B cell (primary cell): ENCODE results near the gene USP37. TPM values are rescaled to one million over a fixed set of nuclear protein-coding genes. Genes with fewer than 3 reads are reported as not detected.
"Not testable (repeated sequence)": the region's sequence is repeated elsewhere in the genome, so short reads cannot be mapped to it uniquely, and the experiment has no call there.

Source experiments
- ATAC-seq: fragments of 200-7000 bp; cut with Tn5 transposase; one replicate; pipeline ENCODE4 v1.10.0; 2021; ENCODE audit warnings: low read depth, mild to moderate bottlenecking, moderate number of reproducible peaks, moderate library complexity
- CTCF ChIA-PET: fragments of 350-600 bp; sonication (Branson Sonifier 250); formaldehyde crosslinking; loops from one replicate; lab custom pipeline; 2021; ENCODE audit warnings: antibody characterized with exemption, inconsistent platforms; lab: Charles Lee
- POLR2A ChIA-PET: fragments of 350-600 bp; sonication (Branson Sonifier 250); formaldehyde crosslinking; loops from one replicate; lab custom pipeline; 2021; ENCODE audit warnings: antibody characterized with exemption; lab: Charles Lee
- DNase-seq: peaks from one replicate; pipeline ENCODE4 v3.0.0; 2013
- H2AFZ ChIP-seq: 2 replicates; pipeline ENCODE4 v1.6.1; 2012; ENCODE audit warnings: mild to moderate bottlenecking, low read depth, low read length; ENCODE audit not compliant: insufficient read depth, poor library complexity, severe bottlenecking
- H3K27ac ChIP-seq, 2 donors: 1 replicate in 1 of 2; 2 replicates in 1 of 2; pipeline ENCODE4 v1.5.1; 2012 to 2013; ENCODE audit warnings: low read length in 2 of 2, mild to moderate bottlenecking in 2 of 2, moderate library complexity in 1 of 2
- H3K27me3 ChIP-seq, 4 experiments: fragments of 200-600 bp in 1 of 4; sonication (generic) in 1 of 4; replicated peaks in 1 of 4; 1 replicate in 2 of 4; 2 replicates in 2 of 4; pipeline versions ENCODE4 v1.6.1 to v1.7.0; 2013 to 2016; ENCODE audit warnings: low read length in 3 of 4, mild to moderate bottlenecking in 2 of 4, mixed read lengths in 1 of 4, moderate library complexity in 1 of 4; ENCODE audit not compliant: insufficient read depth in 4 of 4, control insufficient read depth in 3 of 4; ENCODE audit errors: control extremely low read depth in 1 of 4
- H3K36me3 ChIP-seq, 2 experiments: replicated peaks in 1 of 2; 1 replicate in 1 of 2; 2 replicates in 1 of 2; pipeline versions ENCODE4 v1.6.1 to v1.7.1; 2013; ENCODE audit warnings: low read length in 1 of 2; ENCODE audit not compliant: insufficient read depth in 2 of 2, control insufficient read depth in 1 of 2; ENCODE audit errors: control extremely low read depth in 1 of 2, extremely low read depth in 1 of 2
- H3K4me1 ChIP-seq, 2 donors: fragments of 200-600 bp in 1 of 2; sonication (generic) in 1 of 2; 1 replicate in 1 of 2; 2 replicates in 1 of 2; pipeline versions ENCODE4 v1.5.1 to v1.6.1; 2013 to 2017; ENCODE audit warnings: low read length in 2 of 2; ENCODE audit not compliant: control insufficient read depth in 2 of 2, insufficient read depth in 2 of 2
- H3K4me2 ChIP-seq: replicated peaks from 2 replicates; pipeline ENCODE3; 2012; ENCODE audit warnings: mild to moderate bottlenecking, low read depth, low read length; ENCODE audit not compliant: poor library complexity, severe bottlenecking
- H3K4me3 ChIP-seq, 5 experiments: fragments of 200-600 bp in 1 of 5; sonication (generic) in 1 of 5; 1 replicate in 3 of 5; 2 replicates in 2 of 5; pipeline versions ENCODE4 v1.5.1 to v1.7.0; 2011 to 2016; ENCODE audit warnings: low read length in 4 of 5, mild to moderate bottlenecking in 4 of 5, low read depth in 2 of 5, control low read depth in 1 of 5, moderate library complexity in 1 of 5; ENCODE audit not compliant: insufficient read depth in 1 of 5; ENCODE audit errors: control extremely low read depth in 1 of 5, extremely low read depth in 1 of 5
- H3K79me2 ChIP-seq: fragments of 200-600 bp; sonication (generic); one replicate; pipeline ENCODE4 v1.6.0; 2016; ENCODE audit warnings: low read length; ENCODE audit not compliant: control insufficient read depth, insufficient read depth
- H3K9ac ChIP-seq: fragments of 200-600 bp; sonication (generic); 2 replicates; pipeline ENCODE4 v1.6.1; 2017; ENCODE audit warnings: mild to moderate bottlenecking, low read length, moderate library complexity
- H3K9me3 ChIP-seq, 3 donors: one replicate each; pipeline versions ENCODE4 v1.6.1 to v1.7.1; 2013; ENCODE audit warnings: low read length in 2 of 3; ENCODE audit not compliant: control insufficient read depth in 2 of 3, insufficient read depth in 1 of 3; ENCODE audit errors: control extremely low read depth in 1 of 3
- H4K20me1 ChIP-seq: 2 replicates; pipeline ENCODE4 v1.6.0; 2012; ENCODE audit warnings: mild to moderate bottlenecking, low read length; ENCODE audit not compliant: insufficient read depth, control insufficient read depth, poor library complexity, severe bottlenecking
- H3K27ac Mint-ChIP-seq: one replicate; pipeline ENCODE4 v1.8.0; 2021; ENCODE audit warnings: mixed read lengths
- H3K27me3 Mint-ChIP-seq: one replicate; pipeline ENCODE4 v1.8.0; 2021; ENCODE audit warnings: mixed read lengths
- H3K4me1 Mint-ChIP-seq: one replicate; pipeline ENCODE4 v1.8.0; 2021; ENCODE audit warnings: mixed read lengths
- H3K4me3 Mint-ChIP-seq: one replicate; pipeline ENCODE4 v1.8.0; 2021; ENCODE audit warnings: mixed read lengths
- H3K9me3 Mint-ChIP-seq: one replicate; pipeline ENCODE4 v1.8.0; 2022; ENCODE audit warnings: mixed read lengths; ENCODE audit not compliant: insufficient read depth
- CTCF ChIP-seq: fragments of 200-600 bp; IDR thresholded peaks from one replicate; pipeline ENCODE4 v1.8.0; 2022; ENCODE audit warnings: antibody characterized with exemption, mild to moderate bottlenecking
- EZH2 ChIP-seq: IDR thresholded peaks from 2 replicates; pipeline ENCODE4 v1.6.1; 2012; ENCODE audit warnings: borderline replicate concordance, low read depth, mild to moderate bottlenecking, moderate library complexity, low read length; ENCODE audit not compliant: insufficient read depth, poor library complexity, severe bottlenecking
- whole genome bisulfite sequencing: methylation state at CpG from one replicate; pipeline ENCODE4 v1.1.5; 2013; ENCODE audit warnings: missing lambda C conversion rate; ENCODE audit not compliant: insufficient coverage; 5-methylcytosine and 5-hydroxymethylcytosine counted together
- intact Hi-C: fragments of 100-400 bp; cut with micrococcal nuclease; formaldehyde crosslinking; loops from one replicate; pipeline ENCODE4 v1.10.0; 2022
- polyA plus RNA-seq: library from polyadenylated mRNA; depleted of rRNA; stranded (reverse); fragments of >200 nt; gene quantifications from 2 replicates; pipeline ENCODE4 v1.2.3, GENCODE V29; 2012
- total RNA-seq, 2 donors: library from RNA; stranded (reverse); fragments of 120-200 nt in 1 of 2; gene quantifications; 1 replicate in 1 of 2; 2 replicates in 1 of 2; pipeline versions ENCODE4 v1.2.3 to v1.2.4, GENCODE V29; 2013 to 2022

Gene USP37
- total and polyA plus RNA-seq, 2 donors (not counting 1 experiment from before 2014, with no cell fraction given), result 3.1 to 29.0 TPM

- no peak overlapping the region for H3K27ac Mint-ChIP-seq
- Histone ChIP-seq H3K4me2 (no peak overlapping the region), H3K27ac (no peak overlapping the region), H3K36me3 (peaks cover 27 to 57% of the 10 kb centered on the region in 2 experiments), H3K79me2 (peaks cover 4% of the 10 kb centered on the region), H3K9me3 (no peaks in the 10 kb centered on the region), H4K20me1 (no peaks in the 10 kb centered on the region), H3K27me3 (no peaks in the 10 kb centered on the region), H3K4me1 (no peaks in the 10 kb centered on the region), H3K4me3 (no peak overlapping the region), H2AFZ (no peak overlapping the region), H3K9ac (no peak overlapping the region)
- DNase-seq (no peak), ATAC-seq (no peak)
- no peaks in the 10 kb centered on the region for H3K4me1 Mint-ChIP-seq
- WGBS, result 100% methylated on average over 1 of the region's 6 CpGs
- TF ChIP-seq CTCF (no peak), EZH2 (no peak)
- POLR2A ChIA-PET, result no interaction called here
- CTCF ChIA-PET, result no interaction called here
- intact Hi-C loops, result no loop called here
- no peak overlapping the region for H3K4me3 Mint-ChIP-seq
- no peaks in the 10 kb centered on the region for H3K9me3 Mint-ChIP-seq
- no peaks in the 10 kb centered on the region for H3K27me3 Mint-ChIP-seq
These were observed 31.2 kb downstream of the USP37 start for GRCh38 chr2:218536804-218537494.

- ATAC-seq (no peak), DNase-seq (no peak)
- no peak overlapping the region for H3K27ac ChIP-seq
- TF ChIP-seq EZH2 (no peak), CTCF (no peak)
- H3K4me3 ChIP-seq, result no peak overlapping the region
- no peaks in the 10 kb centered on the region for H3K4me1 ChIP-seq
- no peak overlapping the region for H3K4me2 ChIP-seq
- peaks cover 0 to 1% (median 0%) of the 10 kb centered on the region in 3 donors for H3K9me3 ChIP-seq
- ChIA-PET CTCF (no interaction called here), POLR2A (no interaction called here)
- H3K27ac Mint-ChIP-seq, result no peak overlapping the region
- H3K9me3 Mint-ChIP-seq, result peaks cover 6% of the 10 kb centered on the region
- H3K27me3 Mint-ChIP-seq, result no peaks in the 10 kb centered on the region
- intact Hi-C loops, result no loop called here
- no peak overlapping the region for H3K9ac ChIP-seq
- H2AFZ ChIP-seq, result no peak overlapping the region
- H3K4me3 Mint-ChIP-seq, result no peak overlapping the region
- WGBS, result no CpG with 5 or more reads among the region's 2 CpGs
- no peaks in the 10 kb centered on the region for H4K20me1 ChIP-seq
- H3K36me3 ChIP-seq, result peaks cover 20 to 62% of the 10 kb centered on the region in 2 experiments
- H3K4me1 Mint-ChIP-seq, result no peaks in the 10 kb centered on the region
- H3K79me2 ChIP-seq, result no peaks in the 10 kb centered on the region
- H3K27me3 ChIP-seq, result no peaks in the 10 kb centered on the region
These were observed 38.2 kb downstream of the USP37 start for GRCh38 chr2:218529990-218530389.

GRCh38 chr2:218528409-218528808 is 39.7 kb downstream of the USP37 start:
- H3K27ac Mint-ChIP-seq, H3K4me3 Mint-ChIP-seq, H3K27me3 Mint-ChIP-seq, H2AFZ ChIP-seq, POLR2A ChIA-PET, H4K20me1 ChIP-seq, H3K27ac ChIP-seq, H3K9ac ChIP-seq, intact Hi-C loops, H3K79me2 ChIP-seq, H3K27me3 ChIP-seq, H3K4me2 ChIP-seq, H3K4me1 ChIP-seq, H3K4me3 ChIP-seq, DNase-seq, H3K9me3 ChIP-seq, H3K9me3 Mint-ChIP-seq, H3K4me1 Mint-ChIP-seq, ATAC-seq: not testable (repeated sequence)
- no CpG with 5 or more reads among the region's 2 CpGs for WGBS
- peaks cover 18 to 62% of the 10 kb centered on the region in 2 experiments for H3K36me3 ChIP-seq
- CTCF ChIA-PET, result interaction anchor here (0.6 kb wide), 1 partner anchor 159 kb away, joined by 3 read pairs; no protein-coding TSS in a partner anchor
